WTC11 (cell line): ENCODE results near the gene SPOCK1. TPM values are rescaled to one million over a fixed set of nuclear protein-coding genes. Genes with fewer than 3 reads are reported as not detected.

Experiments used
- ATAC-seq: fragments of 200-7000 bp; cut with Tn5 transposase; 2 replicates; pipeline ENCODE4 v1.10.0; 2021; ENCODE audit warnings: mild to moderate bottlenecking, moderate library complexity
- CTCF ChIA-PET: fragments of 300-600 bp; sonication (Branson Sonifier 250); formaldehyde crosslinking; loops from one replicate; lab custom pipeline; 2021; ENCODE audit warnings: antibody characterized with exemption; lab: Charles Lee
- POLR2A ChIA-PET: fragments of 350-600 bp; sonication (Branson Sonifier 250); formaldehyde crosslinking; loops from one replicate; lab custom pipeline; 2021; ENCODE audit warnings: antibody characterized with exemption; lab: Charles Lee
- DNase-seq: peaks from one replicate; pipeline ENCODE4 v3.0.0; 2021; ENCODE audit warnings: low spot score
- H3K27ac Mint-ChIP-seq: 2 replicates; pipeline ENCODE4 v1.8.0; 2021; ENCODE audit warnings: mixed read lengths
- H3K27me3 Mint-ChIP-seq: 2 replicates; pipeline ENCODE4 v1.8.0; 2021; ENCODE audit warnings: low read depth, mild to moderate bottlenecking, moderate library complexity, mixed read lengths
- H3K36me3 Mint-ChIP-seq: 2 replicates; pipeline ENCODE4 v1.8.0; 2021; ENCODE audit warnings: mixed read lengths
- H3K4me1 Mint-ChIP-seq: 2 replicates; pipeline ENCODE4 v1.8.0; 2022; ENCODE audit warnings: mixed read lengths
- H3K4me3 Mint-ChIP-seq: 2 replicates; pipeline ENCODE4 v1.8.0; 2021; ENCODE audit warnings: mild to moderate bottlenecking, moderate library complexity, mixed read lengths
- H3K9me3 Mint-ChIP-seq: 2 replicates; pipeline ENCODE4 v1.8.0; 2021; ENCODE audit warnings: mixed read lengths
- AR ChIP-seq: fragments of 250-450 bp; sonication (Bioruptor Pico); IDR thresholded peaks from 2 replicates; pipeline ENCODE4 v1.9.0; 2021; ENCODE audit warnings: mild to moderate bottlenecking
- CDX4 ChIP-seq: fragments of 250-450 bp; sonication (Bioruptor Pico); IDR thresholded peaks from 2 replicates; pipeline ENCODE4 v1.9.0; 2021; ENCODE audit warnings: moderate library complexity, mild to moderate bottlenecking, inconsistent platforms, borderline replicate concordance
- CREB1 ChIP-seq: sonication (generic); formaldehyde crosslinking; IDR thresholded peaks from 2 replicates; pipeline ENCODE4 v1.8.0; 2023; ENCODE audit warnings: mild to moderate bottlenecking, missing genetic modification reagents
- EMX1 ChIP-seq: fragments of 250-450 bp; sonication (Bioruptor Pico); IDR thresholded peaks from 2 replicates; pipeline ENCODE4 v1.8.0; 2021; ENCODE audit warnings: mild to moderate bottlenecking
- FOXP1 ChIP-seq: sonication (generic); formaldehyde crosslinking; IDR thresholded peaks from 2 replicates; pipeline ENCODE4 v1.8.0; 2022; ENCODE audit warnings: missing genetic modification reagents, mild to moderate bottlenecking, moderate library complexity, borderline replicate concordance
- HMGXB4 ChIP-seq: sonication (generic); formaldehyde crosslinking; IDR thresholded peaks from 2 replicates; pipeline ENCODE4 v1.8.1; 2023; ENCODE audit warnings: mild to moderate bottlenecking, moderate library complexity, missing genetic modification reagents
- IRF1 ChIP-seq: sonication (generic); formaldehyde crosslinking; IDR thresholded peaks from 2 replicates; pipeline ENCODE4 v1.8.0; 2023; ENCODE audit warnings: missing genetic modification reagents
- IRF2 ChIP-seq: sonication (generic); formaldehyde crosslinking; IDR thresholded peaks from 2 replicates; pipeline ENCODE4 v1.8.0; 2022; ENCODE audit warnings: low read depth, missing genetic modification reagents, borderline replicate concordance
- JUN ChIP-seq: sonication (generic); formaldehyde crosslinking; IDR thresholded peaks from 2 replicates; pipeline ENCODE4 v1.8.0; 2023; ENCODE audit warnings: mild to moderate bottlenecking, missing genetic modification reagents
- KAT7 ChIP-seq: sonication (generic); formaldehyde crosslinking; IDR thresholded peaks from 2 replicates; pipeline ENCODE4 v1.8.1; 2023; ENCODE audit warnings: missing genetic modification reagents, mild to moderate bottlenecking, borderline replicate concordance
- PRRX2 ChIP-seq: fragments of 250-450 bp; sonication (Bioruptor Pico); IDR thresholded peaks from 2 replicates; pipeline ENCODE4 v1.8.0; 2021; ENCODE audit warnings: mild to moderate bottlenecking
- TEAD4 ChIP-seq: sonication (generic); formaldehyde crosslinking; IDR thresholded peaks from 2 replicates; pipeline ENCODE4 v1.8.0; 2022; ENCODE audit warnings: mild to moderate bottlenecking, missing genetic modification reagents
- TP53 ChIP-seq: sonication (generic); formaldehyde crosslinking; IDR thresholded peaks from 2 replicates; pipeline ENCODE4 v1.8.1; 2023; ENCODE audit warnings: mild to moderate bottlenecking, missing genetic modification reagents
- USF2 ChIP-seq: sonication (generic); formaldehyde crosslinking; IDR thresholded peaks from 2 replicates; pipeline ENCODE4 v1.8.1; 2023; ENCODE audit warnings: mild to moderate bottlenecking, missing genetic modification reagents, moderate library complexity
- ZBTB43 ChIP-seq: sonication (generic); formaldehyde crosslinking; IDR thresholded peaks from 2 replicates; pipeline ENCODE4 v1.8.1; 2023; ENCODE audit warnings: mild to moderate bottlenecking, missing genetic modification reagents
- total RNA-seq: library from RNA; stranded (reverse); gene quantifications from 3 replicates; pipeline ENCODE4 v1.2.3, GENCODE V29; 2021

The SPOCK1 gene
- total RNA-seq, 1 experiment from 2014 or later, result 15.2 TPM

- ATAC-seq, result no peak
- H3K27ac Mint-ChIP-seq, result no peak overlapping the region
Observed at GRCh38 chr5:137360607-137361006, 138.5 kb downstream of the SPOCK1 start.

GRCh38 chr5:137359941-137360340, 139.2 kb downstream of the SPOCK1 start:
- CTCF ChIA-PET, result no interaction called here
- ATAC-seq, result no peak
- TF ChIP-seq IRF1 (CRISPR knock-in tag), result no peak
- no peak for TF ChIP-seq TEAD4 (CRISPR knock-in tag)
- TF ChIP-seq HMGXB4 (CRISPR knock-in tag), result no peak
- no peak for TF ChIP-seq EMX1 (CRISPR knock-in tag)
- TF ChIP-seq, all 79 proteins: peak for 0
- Mint-ChIP-seq H3K36me3 (no peaks in the 10 kb centered on the region), H3K27ac (no peak overlapping the region), H3K27me3 (peaks cover 8% of the 10 kb centered on the region; the same call in 1 of the 2 replicates), H3K9me3 (no peaks in the 10 kb centered on the region), H3K4me1 (0 out of 2 replicates have a peak, but pooled peaks cover 7% of the 10 kb centered on the region), H3K4me3 (no peak overlapping the region)
- DNase-seq, result no peak
- POLR2A ChIA-PET, result no interaction called here

More at GRCh38 chr5:137360607-137361006, 138.5 kb downstream of the SPOCK1 start:
- no peak for DNase-seq
- ChIA-PET POLR2A (no interaction called here), CTCF (no interaction called here)
- H3K36me3 Mint-ChIP-seq, result no peaks in the 10 kb centered on the region
- H3K4me3 Mint-ChIP-seq, result no peak overlapping the region
- H3K4me1 Mint-ChIP-seq, result 0 out of 2 replicates have a peak, but pooled peaks cover 7% of the 10 kb centered on the region
- TF ChIP-seq CREB1 (CRISPR knock-in tag), result no peak
- TF ChIP-seq TP53 (CRISPR knock-in tag), result no peak
- no peak for TF ChIP-seq KAT7
- no peak for TF ChIP-seq FOXP1
- TF ChIP-seq CDX4 (CRISPR knock-in tag), result no peak
- TF ChIP-seq PRRX2 (CRISPR knock-in tag), result no peak
- no peak for TF ChIP-seq AR (CRISPR knock-in tag)
- TF ChIP-seq JUN, result no peak
- TF ChIP-seq ZBTB43, result no peak
- no peak for TF ChIP-seq IRF2 (CRISPR knock-in tag)
- TF ChIP-seq USF2 (CRISPR knock-in tag), result no peak
- H3K9me3 Mint-ChIP-seq, result no peaks in the 10 kb centered on the region
- peaks cover 8% of the 10 kb centered on the region; the same call in 1 of the 2 replicates for H3K27me3 Mint-ChIP-seq
